Lower lobe of right lung (tissue), 2 donors: Measurements from ENCODE around the gene ENTHD1. TPM values are rescaled to one million over a fixed set of nuclear protein-coding genes. Genes with fewer than 3 reads are reported as not detected.

Experiments
- ATAC-seq, 2 donors: fragments of 200-7000 bp; cut with Tn5 transposase; one replicate each; pipeline ENCODE4 v1.9.1; 2020 to 2022; ENCODE audit warnings: mild to moderate bottlenecking in 2 of 2, moderate library complexity in 2 of 2
- DNase-seq: peaks from one replicate; pipeline ENCODE4 v3.0.0-alpha.2; 2020
- H3K27ac ChIP-seq: fragments of 200-600 bp; one replicate; pipeline ENCODE4 v1.8.0; 2022
- H3K27me3 ChIP-seq: fragments of 200-600 bp; one replicate; pipeline ENCODE4 v1.8.0; 2022; ENCODE audit warnings: low read depth
- H3K36me3 ChIP-seq: fragments of 200-600 bp; one replicate; pipeline ENCODE4 v1.8.0; 2022; ENCODE audit warnings: mild to moderate bottlenecking
- H3K4me1 ChIP-seq: fragments of 200-600 bp; one replicate; pipeline ENCODE4 v1.8.0; 2022
- H3K4me3 ChIP-seq: fragments of 200-600 bp; one replicate; pipeline ENCODE4 v1.8.0; 2022; ENCODE audit warnings: mild to moderate bottlenecking
- H3K9me3 ChIP-seq: fragments of 200-600 bp; one replicate; pipeline ENCODE4 v1.8.0; 2022
- intact Hi-C: fragments of 100-400 bp; cut with DNase I; formaldehyde crosslinking; loops from one replicate; pipeline ENCODE4 v1.11.0; 2022
- total RNA-seq: library from RNA; stranded (reverse); fragmentation: NEBNext Ultra II Directional; extraction: Animal tissue kit (Norgen Biotek cat#: 25700); gene quantifications from one replicate; pipeline ENCODE4 v1.2.1, GENCODE V29; 2021
- TF ChIP-seq, protein P1 (sequence below): fragments of 200-600 bp; IDR thresholded peaks from one replicate; pipeline ENCODE4 v1.8.0; 2022; ENCODE audit warnings: antibody characterized with exemption, mild to moderate bottlenecking
- donor health status: DM: no; HTN: yes; CAD: no; lungs with severe emphysema.

The ENTHD1 gene
- total RNA-seq, 1 donor from 2014 or later: not detected

DNA sequence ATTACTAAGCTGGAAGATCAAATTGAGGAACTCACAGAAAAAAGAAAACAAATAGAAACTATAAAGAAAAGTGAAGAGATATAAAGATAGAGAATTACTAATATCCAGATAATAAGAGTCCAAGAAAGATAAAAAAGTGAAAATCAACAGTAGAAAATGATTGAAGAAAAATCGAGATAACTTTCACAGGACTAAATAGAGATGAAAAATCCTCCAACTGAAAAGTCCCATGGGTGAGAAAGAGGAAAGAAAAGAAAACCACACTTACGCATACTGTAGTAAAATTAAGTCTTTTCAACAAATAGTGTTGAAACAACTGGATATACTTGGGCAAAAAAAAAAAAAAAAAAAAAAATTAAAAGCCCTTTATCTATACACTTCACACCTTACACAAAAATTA, 60.0 kb downstream of the ENTHD1 start:
- Histone ChIP-seq H3K27ac (no peak overlapping the region), H3K9me3 (no peaks in the 10 kb centered on the region), H3K27me3 (peaks cover 43% of the 10 kb centered on the region), H3K36me3 (no peaks in the 10 kb centered on the region), H3K4me3 (no peak overlapping the region), H3K4me1 (no peaks in the 10 kb centered on the region)
- ATAC-seq (no peak), DNase-seq (no peak)
- TF ChIP-seq, protein P1, sequence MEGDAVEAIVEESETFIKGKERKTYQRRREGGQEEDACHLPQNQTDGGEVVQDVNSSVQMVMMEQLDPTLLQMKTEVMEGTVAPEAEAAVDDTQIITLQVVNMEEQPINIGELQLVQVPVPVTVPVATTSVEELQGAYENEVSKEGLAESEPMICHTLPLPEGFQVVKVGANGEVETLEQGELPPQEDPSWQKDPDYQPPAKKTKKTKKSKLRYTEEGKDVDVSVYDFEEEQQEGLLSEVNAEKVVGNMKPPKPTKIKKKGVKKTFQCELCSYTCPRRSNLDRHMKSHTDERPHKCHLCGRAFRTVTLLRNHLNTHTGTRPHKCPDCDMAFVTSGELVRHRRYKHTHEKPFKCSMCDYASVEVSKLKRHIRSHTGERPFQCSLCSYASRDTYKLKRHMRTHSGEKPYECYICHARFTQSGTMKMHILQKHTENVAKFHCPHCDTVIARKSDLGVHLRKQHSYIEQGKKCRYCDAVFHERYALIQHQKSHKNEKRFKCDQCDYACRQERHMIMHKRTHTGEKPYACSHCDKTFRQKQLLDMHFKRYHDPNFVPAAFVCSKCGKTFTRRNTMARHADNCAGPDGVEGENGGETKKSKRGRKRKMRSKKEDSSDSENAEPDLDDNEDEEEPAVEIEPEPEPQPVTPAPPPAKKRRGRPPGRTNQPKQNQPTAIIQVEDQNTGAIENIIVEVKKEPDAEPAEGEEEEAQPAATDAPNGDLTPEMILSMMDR: no peak
- intact Hi-C loops: no loop called here

DNA sequence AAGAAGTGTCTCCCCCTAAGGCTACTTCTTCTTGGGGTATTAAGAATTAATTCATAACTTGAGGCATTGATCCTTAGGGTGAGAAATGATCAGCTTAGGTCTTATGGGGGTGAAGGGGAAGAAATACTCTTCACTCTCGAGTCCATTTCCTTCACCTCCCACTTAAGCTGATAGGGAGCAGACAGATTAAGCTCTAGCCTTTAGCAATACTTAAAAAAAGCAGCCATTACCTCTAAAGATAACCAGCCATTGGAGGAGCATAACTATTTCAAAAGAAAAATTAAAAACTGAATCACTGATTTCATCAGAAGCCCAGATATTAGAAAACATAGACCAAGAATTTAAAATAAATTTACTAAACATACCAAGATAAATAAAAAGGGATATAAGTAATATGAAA, 60.5 kb downstream of the ENTHD1 start:
- Histone ChIP-seq H3K27ac (no peak overlapping the region), H3K4me3 (no peak overlapping the region), H3K9me3 (no peaks in the 10 kb centered on the region), H3K36me3 (no peaks in the 10 kb centered on the region), H3K27me3 (peaks cover 46% of the 10 kb centered on the region), H3K4me1 (no peaks in the 10 kb centered on the region)
- ATAC-seq (no peak), DNase-seq (no peak)
- TF ChIP-seq, protein P1: no peak
- intact Hi-C loops: no loop called here

DNA sequence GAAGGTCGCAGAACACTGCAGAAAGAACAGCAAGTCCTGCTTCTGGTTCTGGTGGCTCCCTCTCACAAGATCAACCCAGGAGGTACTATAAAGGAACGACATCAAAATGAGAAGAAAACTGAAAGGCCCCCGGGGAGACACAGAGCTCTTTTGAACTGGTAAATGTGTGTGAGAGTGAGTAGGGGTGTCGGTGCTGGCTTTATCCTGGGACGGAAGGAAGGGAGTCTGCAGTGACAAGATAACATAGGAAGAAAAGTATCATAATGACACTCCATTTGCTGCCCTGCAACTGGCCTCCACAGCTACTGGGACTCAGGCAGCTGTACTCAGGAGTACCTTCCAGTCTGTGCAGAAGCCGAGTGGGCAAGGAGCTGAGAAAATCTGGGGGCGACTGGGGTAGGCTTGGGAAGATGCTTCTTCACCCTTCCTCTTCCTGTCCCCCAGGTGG, 60.9 kb downstream of the ENTHD1 start:
- Histone ChIP-seq H3K4me3 (no peak overlapping the region), H3K36me3 (no peaks in the 10 kb centered on the region), H3K27me3 (peaks cover 49% of the 10 kb centered on the region), H3K9me3 (no peaks in the 10 kb centered on the region), H3K4me1 (no peaks in the 10 kb centered on the region), H3K27ac (no peak overlapping the region)
- ATAC-seq: no peak
- TF ChIP-seq, protein P1: no peak
- intact Hi-C loops: no loop called here
- DNase-seq: no peak

DNA sequence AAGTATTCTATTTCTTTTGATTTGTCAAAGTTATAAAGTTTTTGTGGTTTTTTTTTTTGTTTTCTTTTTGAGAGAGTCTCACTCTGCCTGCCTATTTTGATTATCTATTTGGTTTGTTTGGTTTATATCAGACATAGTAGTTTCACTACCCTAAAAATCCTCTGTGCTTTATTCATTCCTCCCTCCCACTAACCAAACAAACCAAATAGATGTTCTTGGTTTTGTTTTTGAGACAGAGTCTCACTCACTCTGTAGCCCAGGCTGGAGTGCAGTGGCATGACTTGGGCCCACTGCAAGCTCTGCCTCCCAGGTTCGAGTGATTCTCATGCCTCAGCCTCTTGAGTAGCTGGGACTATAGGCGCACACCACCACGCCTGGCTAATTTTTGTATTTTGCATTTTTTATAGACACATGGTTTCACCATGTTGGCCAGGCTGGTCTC, 67.9 kb downstream of the ENTHD1 start:
- Histone ChIP-seq H3K4me1 (no peaks in the 10 kb centered on the region), H3K9me3 (no peaks in the 10 kb centered on the region), H3K27me3 (peaks cover 35% of the 10 kb centered on the region), H3K4me3 (no peak overlapping the region), H3K36me3 (no peaks in the 10 kb centered on the region), H3K27ac (no peak overlapping the region)
- no peak for ATAC-seq
- DNase-seq: no peak
- intact Hi-C loops: no loop called here
- TF ChIP-seq, protein P1: no peak

DNA sequence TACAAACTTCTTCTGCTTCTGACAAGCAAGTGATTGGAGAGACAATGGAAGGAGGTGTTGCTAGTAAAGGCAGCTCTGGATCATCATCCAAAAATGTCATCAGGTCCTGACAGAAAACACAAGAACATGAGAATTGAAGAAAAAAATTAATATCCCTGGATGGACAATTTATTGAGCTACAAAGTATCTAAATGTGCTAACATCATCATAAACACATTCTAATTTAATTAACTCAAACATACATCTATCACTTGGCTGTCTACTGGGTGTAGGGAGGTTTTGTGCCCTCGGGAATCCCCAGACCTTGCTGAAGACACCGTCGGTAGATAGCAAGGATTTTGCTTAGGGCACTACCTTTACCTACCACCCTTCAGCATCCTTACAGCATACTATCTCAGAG, 72.6 kb downstream of the ENTHD1 start:
- ATAC-seq: no peak

More for the DNA sequence above, 72.6 kb downstream of the ENTHD1 start:
- Histone ChIP-seq H3K36me3 (no peaks in the 10 kb centered on the region), H3K9me3 (no peaks in the 10 kb centered on the region), H3K27me3 (no peaks in the 10 kb centered on the region), H3K27ac (no peak overlapping the region), H3K4me3 (no peak overlapping the region), H3K4me1 (no peaks in the 10 kb centered on the region)
- intact Hi-C loops: no loop called here
- TF ChIP-seq, protein P1: no peak
- no peak for DNase-seq
